ENCODE measurements around the gene ETNK2.

DNA sequence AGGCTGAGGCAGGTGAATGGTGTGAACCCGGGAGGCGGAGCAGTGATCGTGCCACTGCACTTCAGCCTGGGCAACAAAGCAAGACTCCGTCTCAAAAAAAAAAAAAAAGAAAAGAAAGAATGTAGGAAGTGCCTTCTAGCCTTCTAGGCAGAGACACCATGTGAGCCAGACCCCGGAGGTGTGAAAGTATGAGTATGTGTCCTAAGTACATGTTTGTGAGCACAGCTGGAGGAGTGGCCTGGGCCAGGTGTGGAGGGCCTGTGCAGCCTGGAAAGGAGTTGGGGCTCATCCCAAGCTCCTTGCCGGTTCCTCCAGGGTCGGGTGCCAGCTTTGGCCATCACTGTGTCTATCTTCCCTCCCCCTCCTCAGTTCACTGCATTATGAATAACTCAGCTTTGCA lies 66.0 kb downstream of the ETNK2 start:
- TF ChIP-seq POLR2A (IDR thresholded peaks at IDR 0.05) (no peak), CTCF (IDR thresholded peaks at IDR 0.05 in 4 of 5, conservative IDR thresholded peaks at IDR 0.05 in 1 of 5) (no peak)
